Activated CD8-positive, alpha-beta memory T cell treated with anti-CD3 and anti-CD28 coated beads, Interleukin-2, amount 10 ng/mL, durations not matched to agents 7 days and 5 days (primary cell): ENCODE results near the gene DAO. TPM values are rescaled to one million over a fixed set of nuclear protein-coding genes. Genes with fewer than 3 reads are reported as not detected.

ENCODE experiments used
- ATAC-seq: fragments of 150-1000 bp; cut with Tn5 transposase; one replicate; pipeline ENCODE4 v1.10.0; 2021; ENCODE audit warnings: moderate library complexity
- CTCF ChIA-PET: fragments of 350-600 bp; sonication (Branson Sonifier 250); formaldehyde crosslinking; loops from one replicate; lab custom pipeline; 2021; ENCODE audit warnings: antibody characterized with exemption; lab: Charles Lee
- DNase-seq: peaks from one replicate; pipeline ENCODE4 v3.0.0-alpha.2; 2020
- H3K27ac Mint-ChIP-seq: one replicate; pipeline ENCODE4 v1.8.0; 2021; ENCODE audit warnings: mild to moderate bottlenecking, mixed read lengths
- H3K27me3 Mint-ChIP-seq: one replicate; pipeline ENCODE4 v1.8.0; 2021; ENCODE audit warnings: mixed read lengths
- H3K36me3 Mint-ChIP-seq: one replicate; pipeline ENCODE4 v1.8.0; 2021; ENCODE audit warnings: mild to moderate bottlenecking, mixed read lengths
- H3K4me1 Mint-ChIP-seq: one replicate; pipeline ENCODE4 v1.8.0; 2021; ENCODE audit warnings: mixed read lengths
- H3K4me3 Mint-ChIP-seq: one replicate; pipeline ENCODE4 v1.8.0; 2021; ENCODE audit warnings: mild to moderate bottlenecking, moderate library complexity, mixed read lengths
- H3K9me3 Mint-ChIP-seq: one replicate; pipeline ENCODE4 v1.8.0; 2022; ENCODE audit warnings: low read depth, mixed read lengths
- microRNA-seq: library from miRNA; unstranded; fragments of <30 nt; microRNA quantifications from one replicate; pipeline ENCODE4 v1.2.0, GENCODE V29; 2022
- total RNA-seq, 2 experiments: library from RNA; stranded (reverse); gene quantifications; one replicate each; pipeline ENCODE4 v1.2.3, GENCODE V29; 2021

The DAO gene
- total RNA-seq, 2 experiments from 2014 or later = not detected

GRCh38 chr12:108948367-108948766, 68.5 kb downstream of the DAO start:
- ATAC-seq = no peak
- peaks cover 11% of the 10 kb centered on the region for H3K4me1 Mint-ChIP-seq
- CTCF ChIA-PET = interaction anchor here (1.5 to 2.0 kb wide), 2 partner anchors 284 to 385 kb away, joined by 3 to 8 read pairs; no protein-coding TSS in a partner anchor
- H3K27me3 Mint-ChIP-seq = peaks cover 16% of the 10 kb centered on the region
- no peak overlapping the region for H3K27ac Mint-ChIP-seq
- no peak overlapping the region for H3K4me3 Mint-ChIP-seq
- DNase-seq = no peak
- H3K9me3 Mint-ChIP-seq = no peaks in the 10 kb centered on the region
- H3K36me3 Mint-ChIP-seq = no peaks in the 10 kb centered on the region

DNA sequence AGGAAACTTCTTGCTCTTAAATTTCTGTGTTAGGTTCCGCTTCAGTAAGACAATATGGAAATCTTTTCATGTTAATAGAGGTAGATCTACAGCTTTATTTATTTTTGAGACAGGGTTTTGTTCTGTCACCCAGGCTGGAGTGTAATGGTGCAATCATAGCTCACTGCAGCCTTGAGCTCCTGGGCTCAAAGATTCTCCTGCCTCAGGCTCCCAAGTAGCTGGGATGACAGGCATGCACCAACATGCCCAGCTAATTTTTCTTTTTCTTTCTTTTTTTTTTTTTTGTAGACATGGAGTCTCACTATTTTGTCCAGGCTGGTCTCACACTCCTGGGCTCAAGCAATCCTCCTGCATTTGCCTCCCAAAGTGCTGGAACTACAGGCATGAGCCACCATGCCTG, 70.1 kb downstream of the DAO start:
- DNase-seq (no peak), ATAC-seq (no peak)
- H3K36me3 Mint-ChIP-seq = no peaks in the 10 kb centered on the region
- no peaks in the 10 kb centered on the region for H3K9me3 Mint-ChIP-seq
- H3K4me3 Mint-ChIP-seq = no peak overlapping the region
- peaks cover 22% of the 10 kb centered on the region for H3K27me3 Mint-ChIP-seq
- CTCF ChIA-PET = interaction anchor here (0.8 to 3.0 kb wide), 14 partner anchors 10 to 434 kb away, joined by 3 to 27 read pairs (median 6); partner anchors contain the start of genes FICD and SSH1
- no peak overlapping the region for H3K27ac Mint-ChIP-seq
- peaks cover 11% of the 10 kb centered on the region for H3K4me1 Mint-ChIP-seq

Small RNAs within 50 kb of the gene (microRNA-seq; reads per million reads assigned to microRNA genes)
- not detected for gene MIR619

Other genes with a start within 250 kb of the DAO start
- 100 to 1,000 TPM; 148 to 184 TPM for gene SELPLG, start 246.2 kb upstream of the DAO start, total RNA-seq
- 10 to 100 TPM; 54.3 to 63.0 TPM for gene CORO1C, start 148.6 kb upstream of the DAO start, total RNA-seq
- gene SSH1, start 22.5 kb upstream of the DAO start, total RNA-seq = 10 to 100 TPM; 66.9 to 73.9 TPM
- not detected for gene SVOP, start 141.0 kb downstream of the DAO start, total RNA-seq
- gene USP30, start 172.5 kb downstream of the DAO start, total RNA-seq = 1 to 10 TPM; 5.9 to 8.7 TPM
- gene ALKBH2, start 213.4 kb downstream of the DAO start, total RNA-seq = 10 to 100 TPM; 14.0 to 17.2 TPM
- gene UNG, start 217.5 kb downstream of the DAO start, total RNA-seq = 10 to 100 TPM; 53.7 to 75.6 TPM
- 10 to 100 TPM; 10.4 to 15.1 TPM for gene ACACB, start 236.5 kb downstream of the DAO start, total RNA-seq